H1 (cell line): ENCODE data around the gene DNAJB14. TPM values are rescaled to one million over a fixed set of nuclear protein-coding genes. Genes with fewer than 3 reads are reported as not detected.

ENCODE experiments used
- CTCF ChIA-PET: fragments of 300-600 bp; sonication (Branson Sonifier 250); formaldehyde crosslinking; loops from one replicate; lab custom pipeline; 2021; ENCODE audit not compliant: partially characterized antibody; lab: Charles Lee
- POLR2A ChIA-PET: fragments of 300-600 bp; sonication (Branson Sonifier 250); formaldehyde crosslinking; loops from one replicate; lab custom pipeline; 2021; ENCODE audit warnings: inconsistent platforms; ENCODE audit not compliant: partially characterized antibody; lab: Charles Lee
- DNase-seq, 2 experiments: peaks; one replicate each; pipeline versions ENCODE4 v3.0.0 to v3.0.0-alpha.2; 2010 to 2022; ENCODE audit warnings: low spot score in 2 of 2, low read depth in 1 of 2, mixed read lengths in 1 of 2
- FAIRE-seq: peaks from 2 replicates; lab custom pipeline; 2011; peaks lifted over from hg19 to GRCh38; lab: Jason Lieb, UNC
- H2AFZ ChIP-seq: 2 replicates; pipeline ENCODE4 v1.8.1; 2012; ENCODE audit warnings: low read length, inconsistent platforms
- H2AK5ac ChIP-seq: 2 replicates; pipeline ENCODE4 v1.6.1; 2013; ENCODE audit warnings: low read depth, low read length
- H2BK120ac ChIP-seq: replicated peaks from 2 replicates; pipeline ENCODE3; 2013; ENCODE audit warnings: low read depth, low read length, inconsistent platforms
- H2BK12ac ChIP-seq: 2 replicates; pipeline ENCODE4 v1.6.1; 2013; ENCODE audit warnings: low read depth, low read length
- H2BK15ac ChIP-seq: 2 replicates; pipeline ENCODE4 v1.6.1; 2013; ENCODE audit warnings: low read length
- H2BK20ac ChIP-seq: 2 replicates; pipeline ENCODE4 v1.6.1; 2013; ENCODE audit warnings: low read length
- H2BK5ac ChIP-seq: 2 replicates; pipeline ENCODE4 v1.6.1; 2013; ENCODE audit warnings: low read depth, low read length
- H3K14ac ChIP-seq: 2 replicates; pipeline ENCODE4 v1.6.1; 2013; ENCODE audit warnings: inconsistent platforms; ENCODE audit not compliant: insufficient read length
- H3K18ac ChIP-seq: 2 replicates; pipeline ENCODE4 v1.6.1; 2013; ENCODE audit warnings: low read length; ENCODE audit errors: extremely low read depth
- H3K23ac ChIP-seq: 2 replicates; pipeline ENCODE4 v1.6.1; 2013; ENCODE audit warnings: inconsistent platforms; ENCODE audit not compliant: insufficient read length
- H3K23me2 ChIP-seq: 2 replicates; pipeline ENCODE4 v1.6.1; 2013; ENCODE audit warnings: low read depth, low read length
- H3K27ac ChIP-seq: 2 replicates; pipeline ENCODE4 v1.6.1; 2011; ENCODE audit warnings: low read depth, low read length, inconsistent platforms
- H3K27me3 ChIP-seq, 4 experiments: replicated peaks in 1 of 4; 1 replicate in 1 of 4; 2 replicates in 3 of 4; pipeline versions ENCODE4 v1.6.1 to v1.8.1; 2011 to 2013; ENCODE audit warnings: low read length in 3 of 4, mild to moderate bottlenecking in 3 of 4, inconsistent platforms in 2 of 4, mixed read lengths in 2 of 4, moderate library complexity in 1 of 4; ENCODE audit not compliant: control insufficient read depth in 3 of 4, insufficient read depth in 3 of 4; ENCODE audit errors: extremely low read depth in 1 of 4
- H3K36me3 ChIP-seq, 4 experiments: 2 replicates each; pipeline versions ENCODE4 v1.6.1 to v1.8.1; 2011 to 2013; ENCODE audit warnings: mild to moderate bottlenecking in 4 of 4, low read length in 3 of 4, moderate library complexity in 2 of 4, control low read depth in 1 of 4, inconsistent platforms in 1 of 4; ENCODE audit not compliant: insufficient read depth in 4 of 4, control insufficient read depth in 2 of 4
- H3K4ac ChIP-seq: replicated peaks from 2 replicates; pipeline ENCODE3; 2013; ENCODE audit warnings: low read length, low read depth, mixed read lengths, inconsistent platforms; ENCODE audit not compliant: insufficient read length
- H3K4me1 ChIP-seq, 4 experiments: replicated peaks in 1 of 4; 1 replicate in 1 of 4; 2 replicates in 3 of 4; pipeline versions ENCODE4 v1.6.1 to v1.8.1; 2011 to 2013; ENCODE audit warnings: low read length in 3 of 4, inconsistent platforms in 2 of 4, mixed read lengths in 1 of 4; ENCODE audit not compliant: insufficient read depth in 4 of 4, control insufficient read depth in 3 of 4
- H3K4me2 ChIP-seq, 2 experiments: 2 replicates each; pipeline versions ENCODE4 v1.6.1 to v1.8.1; 2011 to 2013; ENCODE audit warnings: low read depth in 2 of 2, low read length in 2 of 2, control low read depth in 1 of 2, inconsistent platforms in 1 of 2, mild to moderate bottlenecking in 1 of 2; ENCODE audit not compliant: insufficient read depth in 1 of 2
- H3K4me3 ChIP-seq, 4 experiments: fragments of 200-600, 300-600 bp in 1 of 4; sonication (generic), shearing (Covaris generic), sonication (Bioruptor Twin) in 1 of 4; 2 replicates each; pipeline versions ENCODE4 v1.5.1 to v1.8.1; 2011 to 2016; ENCODE audit warnings: low read length in 4 of 4, low read depth in 3 of 4, control low read depth in 2 of 4, inconsistent platforms in 2 of 4, mild to moderate bottlenecking in 2 of 4, mixed read lengths in 1 of 4, moderate library complexity in 1 of 4; ENCODE audit not compliant: insufficient read depth in 2 of 4; ENCODE audit errors: extremely low read depth in 1 of 4
- H3K56ac ChIP-seq: replicated peaks from 2 replicates; pipeline ENCODE3; 2013; ENCODE audit warnings: low read depth, mild to moderate bottlenecking, mixed read lengths, low read length, inconsistent platforms; ENCODE audit not compliant: insufficient read length
- H3K79me1 ChIP-seq: 2 replicates; pipeline ENCODE4 v1.6.1; 2013; ENCODE audit warnings: low read depth, low read length, control low read depth
- H3K79me2 ChIP-seq, 2 experiments: 2 replicates each; pipeline versions ENCODE4 v1.6.1 to v1.8.1; 2012 to 2013; ENCODE audit warnings: low read length in 2 of 2, mild to moderate bottlenecking in 2 of 2, inconsistent platforms in 1 of 2; ENCODE audit not compliant: insufficient read depth in 2 of 2, control insufficient read depth in 1 of 2
- H3K9ac ChIP-seq, 4 experiments: replicated peaks in 1 of 4; 1 replicate in 1 of 4; 2 replicates in 3 of 4; pipeline versions ENCODE4 v1.6.1 to v1.8.1; 2011 to 2013; ENCODE audit warnings: low read depth in 3 of 4, low read length in 3 of 4, control low read depth in 2 of 4, mild to moderate bottlenecking in 2 of 4, moderate library complexity in 2 of 4, inconsistent platforms in 1 of 4; ENCODE audit errors: extremely low read depth in 1 of 4
- H3K9me3 ChIP-seq, 2 experiments: 2 replicates each; pipeline versions ENCODE4 v1.6.1 to v1.8.1; 2012 to 2013; ENCODE audit warnings: mild to moderate bottlenecking in 2 of 2, moderate library complexity in 2 of 2, control low read depth in 1 of 2, inconsistent platforms in 1 of 2, low read depth in 1 of 2, low read length in 1 of 2, mixed read lengths in 1 of 2; ENCODE audit not compliant: insufficient read depth in 2 of 2
- H4K20me1 ChIP-seq, 2 experiments: replicated peaks in 1 of 2; 2 replicates each; pipeline versions ENCODE3 to v1.8.1; 2011 to 2013; ENCODE audit warnings: inconsistent platforms in 2 of 2, low read length in 2 of 2, mild to moderate bottlenecking in 1 of 2; ENCODE audit not compliant: insufficient read depth in 2 of 2, control insufficient read depth in 1 of 2
- H4K5ac ChIP-seq: 2 replicates; pipeline ENCODE4 v1.6.1; 2013; ENCODE audit warnings: low read length, low read depth, mixed read lengths, inconsistent platforms; ENCODE audit not compliant: insufficient read length
- H4K8ac ChIP-seq: 2 replicates; pipeline ENCODE4 v1.8.0; 2013; ENCODE audit warnings: mild to moderate bottlenecking, moderate library complexity, low read length, inconsistent platforms; ENCODE audit not compliant: insufficient read depth; ENCODE audit errors: extremely low read depth
- H4K91ac ChIP-seq: replicated peaks from 2 replicates; pipeline ENCODE3; 2013; ENCODE audit warnings: low read length, mixed read lengths, inconsistent platforms; ENCODE audit not compliant: insufficient read length
- EZH2 ChIP-seq: fragments of 200-600 bp; sonication (generic); IDR thresholded peaks from 2 replicates; pipeline ENCODE4 v1.7.1; 2012; ENCODE audit warnings: low read depth, mild to moderate bottlenecking, moderate library complexity, low read length, inconsistent platforms; ENCODE audit not compliant: severe bottlenecking
- WGBS, 2 experiments: shearing (Covaris generic) in 1 of 2; methylation state at CpG; one replicate each; pipeline versions ENCODE4 v1.1.6 to v1.1.7; 2013 to 2015; ENCODE audit warnings: low lambda C conversion rate in 2 of 2, mixed read lengths in 2 of 2, inconsistent platforms in 1 of 2, low coverage in 1 of 2, missing lambda C conversion rate in 1 of 2; ENCODE audit not compliant: insufficient replicate concordance in 2 of 2, insufficient coverage in 1 of 2, insufficient read length in 1 of 2; ENCODE audit errors: extremely low coverage in 1 of 2, missing lambda C conversion rate in 1 of 2; 5-methylcytosine and 5-hydroxymethylcytosine counted together
- polyA plus RNA-seq, 7 experiments: library from polyadenylated mRNA; depleted of rRNA in 3 of 7; stranded (reverse) in 5 of 7; unstranded in 2 of 7; fragments of >200 nt in 5 of 7; fragments of 200-250 nt in 2 of 7; gene quantifications; 1 replicate in 5 of 7; 2 replicates in 1 of 7; 4 replicates in 1 of 7; pipeline versions ENCODE4 v1.2.1 to v1.2.3, GENCODE V29; 2011 to 2013; ENCODE audit warnings: missing spikeins in 2 of 7, mixed read lengths in 2 of 7
- total RNA-seq: library from RNA; stranded (reverse); fragmentation: NEBNext Ultra II Directional; extraction: Animal tissue kit (Norgen Biotek cat#: 25700); gene quantifications from 2 replicates; pipeline ENCODE4 v1.2.1, GENCODE V29; 2021

The DNAJB14 gene
- total and polyA plus RNA-seq, 2 of the 8 experiments (the other 6 are each of a cell fraction or from before 2014, with no cell fraction given): 3.4 to 35.4 TPM

GRCh38 chr4:99983289-99983943, 37.0 kb upstream of the DNAJB14 start:
- Histone ChIP-seq H3K4me2 (no peak overlapping the region), H4K20me1 (no peaks in the 10 kb centered on the region), H3K4me1 (no peaks in the 10 kb centered on the region), H2BK15ac (no peak overlapping the region), H3K27me3 (no peaks in the 10 kb centered on the region), H3K56ac (no peak overlapping the region), H3K79me1 (no peaks in the 10 kb centered on the region), H2AK5ac (no peak overlapping the region), H3K4ac (no peak overlapping the region), H3K9ac (no peak overlapping the region), H3K79me2 (no peaks in the 10 kb centered on the region), H3K23ac (no peak overlapping the region), H4K5ac (no peak overlapping the region), H2BK20ac (no peak overlapping the region), H3K18ac (no peak overlapping the region), H2BK120ac (no peak overlapping the region), H3K23me2 (no peaks in the 10 kb centered on the region), H3K27ac (no peak overlapping the region), H3K9me3 (no peaks in the 10 kb centered on the region), H3K4me3 (no peak overlapping the region), H4K8ac (no peak overlapping the region), H2AFZ (no peak overlapping the region), H3K36me3 (no peaks in the 10 kb centered on the region), H3K14ac (no peak overlapping the region), H2BK12ac (no peak overlapping the region), H4K91ac (no peak overlapping the region), H2BK5ac (no peak overlapping the region)
- no peak for FAIRE-seq
- CTCF ChIA-PET: no interaction called here
- POLR2A ChIA-PET: no interaction called here
- no peak for TF ChIP-seq EZH2
- no peak for DNase-seq
- WGBS, 2 experiments: 95% methylated on average over 4 of the region's 4 CpGs; no CpG with 5 or more reads in 1 of the 2 experiments
